Hematopoietic multipotent progenitor cell treated with erythropoietin and hydrocortisone succinate and interleukin-3 and kit ligand, for 8 days (in vitro differentiated cells): ENCODE data around the gene CYP20A1.
"Not testable (repeated sequence)": the region's sequence is repeated elsewhere in the genome, so short reads cannot be mapped to it uniquely, and the experiment has no call there.

ENCODE experiments used
- DNase-seq: peaks from one replicate; pipeline ENCODE4 v3.0.0-alpha.2; 2015

CYP20A1 gene

GRCh38 chr2:203238704-203239526, at the start of gene CYP20A1:
CYP20A1 (plus strand) TSS chr2:203239018; CDS start chr2:203239063, 45 bp downstream.
- peak; percentile 95 for DNase-seq

- not testable (repeated sequence) for DNase-seq
Observed at GRCh38 chr2:203190547-203190946, 48.3 kb upstream of the CYP20A1 start.

- DNase-seq: not testable (repeated sequence)
Observed at GRCh38 chr2:203191026-203191425, 47.8 kb upstream of the CYP20A1 start.

- no peak for DNase-seq
Observed at GRCh38 chr2:203191961-203192360, 46.9 kb upstream of the CYP20A1 start.

GRCh38 chr2:203195331-203196036, 43.3 kb upstream of the CYP20A1 start:
- no peak for DNase-seq

GRCh38 chr2:203200866-203201265, 38.0 kb upstream of the CYP20A1 start:
- DNase-seq: no peak

- no peak for DNase-seq
Observed at GRCh38 chr2:203201426-203201825, 37.4 kb upstream of the CYP20A1 start.

- no peak for DNase-seq
Observed at GRCh38 chr2:203209538-203209937, 29.3 kb upstream of the CYP20A1 start.

GRCh38 chr2:203225423-203226039, 13.3 kb upstream of the CYP20A1 start:
- DNase-seq: peak; percentile 38

- DNase-seq: not testable (repeated sequence)
Observed at GRCh38 chr2:203229674-203230073, 9.1 kb upstream of the CYP20A1 start.

- DNase-seq: no peak
Observed at GRCh38 chr2:203237346-203238238, 1.2 kb upstream of the CYP20A1 start.

- DNase-seq: no peak
Observed at GRCh38 chr2:203238292-203238703, 520 bp upstream of the CYP20A1 start.

GRCh38 chr2:203240491-203240890, 1.7 kb downstream of the CYP20A1 start:
- DNase-seq: peak; percentile 9

- no peak for DNase-seq
Observed at GRCh38 chr2:203242518-203242917, 3.7 kb downstream of the CYP20A1 start.

- peak; percentile 32 for DNase-seq
Observed at GRCh38 chr2:203246646-203247045, 7.8 kb downstream of the CYP20A1 start.

GRCh38 chr2:203252818-203253217, 14.0 kb downstream of the CYP20A1 start:
- no peak for DNase-seq

GRCh38 chr2:203253422-203254095, 14.7 kb downstream of the CYP20A1 start:
- DNase-seq: not testable (repeated sequence)

GRCh38 chr2:203261326-203262159, 22.7 kb downstream of the CYP20A1 start:
- no peak for DNase-seq

- DNase-seq: no peak
Observed at GRCh38 chr2:203279288-203279687, 40.5 kb downstream of the CYP20A1 start.

GRCh38 chr2:203280428-203281064, 41.7 kb downstream of the CYP20A1 start:
- DNase-seq: no peak
